GM18508 (cell line): ENCODE data around the gene DUOX2.
"Not testable (repeated sequence)": the region's sequence is repeated elsewhere in the genome, so short reads cannot be mapped to it uniquely, and the experiment has no call there.

Experiments used
- ATAC-seq: cut with Tn5 transposase; IDR thresholded peaks from one replicate; pipeline ENCODE4 v1.9.1; 2021; ENCODE audit warnings: moderate number of reproducible peaks; ENCODE audit not compliant: insufficient read depth, unreplicated experiment

DUOX2 gene

GRCh38 chr15:45104170-45104569, 9.8 kb downstream of the DUOX2 start:
- not testable (repeated sequence) for ATAC-seq

DNA sequence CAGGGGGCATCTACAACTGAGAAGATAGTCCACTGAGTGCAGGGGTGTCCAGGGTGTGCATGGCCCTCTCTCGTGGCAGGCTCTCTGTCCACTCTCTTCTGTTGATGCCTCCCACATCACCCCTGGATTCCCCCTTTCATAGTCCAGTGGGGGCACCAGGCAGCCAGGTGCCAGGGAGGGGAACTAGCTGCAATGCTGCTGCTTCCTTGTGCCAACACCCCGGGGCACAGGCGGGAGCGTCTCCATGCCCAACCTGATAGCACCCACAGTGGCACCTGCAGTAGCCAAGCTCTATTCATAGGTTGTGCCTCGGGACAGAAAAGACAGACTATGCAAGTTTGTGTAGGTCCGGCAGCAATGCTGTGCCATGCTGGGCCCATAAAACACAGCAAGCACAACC, 11.7 kb downstream of the DUOX2 start:
- ATAC-seq, result no peak

- no peak for ATAC-seq
Measured at GRCh38 chr15:45101749-45102148, 12.2 kb downstream of the DUOX2 start.

DNA sequence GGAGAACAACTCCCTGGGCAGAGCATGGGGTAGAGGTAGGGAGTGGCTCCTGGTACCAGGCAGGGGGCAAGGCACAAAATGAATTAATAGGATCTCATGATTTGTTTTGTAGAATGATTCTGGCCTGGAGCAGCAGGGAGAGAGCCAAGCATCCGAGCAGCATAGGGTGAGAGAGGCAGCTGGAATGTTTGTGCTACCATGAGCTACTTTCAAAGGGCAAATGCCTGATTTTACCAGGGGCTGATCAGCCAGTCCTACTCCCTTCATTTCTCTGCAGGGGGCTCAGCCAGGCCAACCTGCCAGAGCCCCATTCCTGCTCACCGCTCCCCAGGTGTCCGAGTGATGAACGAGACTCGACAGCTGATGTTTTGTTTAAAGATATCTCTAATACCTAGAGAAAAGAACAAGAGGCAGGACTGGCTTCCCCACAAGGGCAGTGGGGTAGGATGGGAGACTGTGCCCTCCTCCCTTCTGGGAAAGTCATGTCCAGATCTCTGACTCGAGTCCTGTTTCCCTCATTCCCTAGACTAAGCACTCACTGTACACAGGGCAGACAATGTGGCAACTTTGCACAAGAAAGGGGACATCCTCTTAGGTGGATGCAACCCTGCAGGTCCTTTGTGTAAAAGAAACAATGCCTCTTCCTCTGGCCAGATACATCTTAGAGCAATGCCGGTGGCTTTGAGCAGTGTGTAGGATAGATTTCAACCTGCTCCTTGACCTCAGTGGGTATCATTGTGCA, 12.9 kb downstream of the DUOX2 start:
- ATAC-seq, result no peak

DNA sequence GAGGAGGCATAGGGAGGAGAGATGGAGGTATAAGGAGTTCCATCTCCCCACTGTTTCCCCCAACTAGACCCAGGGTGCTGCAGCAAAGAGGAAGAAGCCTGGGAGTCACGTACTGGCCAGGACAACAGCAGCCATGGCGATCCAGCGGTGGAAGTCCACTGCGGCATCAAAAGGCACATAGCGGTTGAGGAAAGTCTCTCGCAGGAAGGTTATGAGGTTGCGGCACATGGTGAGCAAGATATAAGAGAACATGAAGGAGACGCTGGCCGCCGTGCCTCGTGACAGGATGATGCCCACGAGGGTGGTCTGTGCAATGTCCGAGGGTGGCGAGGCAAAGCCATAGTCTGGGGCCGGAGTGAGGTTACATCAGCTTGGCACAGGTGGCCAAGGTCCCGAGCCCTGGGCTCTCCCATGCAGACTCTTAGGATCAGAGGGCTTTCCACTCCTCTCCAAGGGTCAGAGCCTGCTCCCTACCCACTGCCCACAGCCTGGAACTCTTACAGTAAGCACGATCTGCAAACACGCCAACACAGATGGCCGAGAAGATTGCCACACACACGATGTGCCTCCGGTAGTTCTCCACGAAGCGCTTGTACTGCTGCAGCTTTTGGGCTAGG, 14.3 kb downstream of the DUOX2 start:
- ATAC-seq, result no peak

DNA sequence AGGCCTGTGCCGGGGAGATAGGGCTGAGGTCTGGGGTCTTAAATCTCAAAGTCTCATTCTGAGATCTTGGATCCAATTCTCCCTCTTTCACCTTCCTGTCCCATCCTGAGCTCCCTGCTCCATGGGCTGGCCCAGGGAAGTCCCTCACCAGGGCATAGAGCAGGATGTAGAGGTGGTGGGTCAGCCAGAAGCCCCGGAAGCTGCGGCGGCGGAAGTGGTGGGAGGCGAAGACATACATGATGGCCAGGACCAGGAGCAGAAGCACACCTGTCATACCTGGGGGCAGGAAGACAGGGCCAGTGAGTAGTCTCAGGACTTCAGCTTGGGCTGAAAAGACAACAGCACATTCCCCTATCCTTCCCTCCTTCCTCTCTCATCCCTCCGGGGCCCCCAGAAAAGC, 16.5 kb downstream of the DUOX2 start:
- no peak for ATAC-seq

DNA sequence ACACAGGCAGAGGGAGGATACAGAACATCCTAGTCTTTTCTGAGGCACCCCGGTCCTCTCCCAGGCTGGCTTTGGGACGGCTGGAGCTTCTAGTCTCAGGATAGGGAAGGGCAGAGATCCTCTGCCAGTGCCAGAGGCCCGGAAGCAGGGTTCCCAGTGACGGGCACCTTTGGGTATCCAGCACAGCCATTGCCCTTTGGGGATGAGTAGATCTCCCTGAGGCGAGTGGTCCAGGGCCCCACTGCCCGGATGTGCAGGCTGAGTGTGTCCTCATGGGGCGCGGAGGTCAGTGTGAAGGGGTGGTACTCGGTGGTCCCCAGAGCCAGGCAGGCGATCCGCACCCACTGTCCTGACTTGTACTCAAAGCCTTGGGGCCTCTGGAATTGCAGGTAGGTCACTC, 18.3 kb downstream of the DUOX2 start:
- no peak for ATAC-seq

DNA sequence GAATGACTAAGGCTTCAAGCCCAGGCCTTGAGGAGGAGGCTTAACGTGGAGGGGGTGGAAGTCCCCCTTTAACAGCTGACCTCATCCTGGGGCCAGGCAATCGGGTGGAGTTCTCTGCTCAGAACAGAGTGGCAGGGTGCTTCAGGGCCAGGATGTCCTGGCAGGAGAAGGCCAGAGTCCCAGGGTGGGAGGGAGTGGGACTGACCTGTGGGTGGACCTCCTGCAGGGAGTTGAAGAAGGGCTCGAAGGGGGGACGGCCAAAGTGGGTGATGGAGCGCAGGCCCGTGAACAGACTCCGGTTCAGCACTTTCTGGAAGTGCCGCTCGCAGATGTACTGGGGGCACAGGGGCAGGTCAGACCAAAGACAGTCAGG, 19.6 kb downstream of the DUOX2 start:
- no peak for ATAC-seq

DNA sequence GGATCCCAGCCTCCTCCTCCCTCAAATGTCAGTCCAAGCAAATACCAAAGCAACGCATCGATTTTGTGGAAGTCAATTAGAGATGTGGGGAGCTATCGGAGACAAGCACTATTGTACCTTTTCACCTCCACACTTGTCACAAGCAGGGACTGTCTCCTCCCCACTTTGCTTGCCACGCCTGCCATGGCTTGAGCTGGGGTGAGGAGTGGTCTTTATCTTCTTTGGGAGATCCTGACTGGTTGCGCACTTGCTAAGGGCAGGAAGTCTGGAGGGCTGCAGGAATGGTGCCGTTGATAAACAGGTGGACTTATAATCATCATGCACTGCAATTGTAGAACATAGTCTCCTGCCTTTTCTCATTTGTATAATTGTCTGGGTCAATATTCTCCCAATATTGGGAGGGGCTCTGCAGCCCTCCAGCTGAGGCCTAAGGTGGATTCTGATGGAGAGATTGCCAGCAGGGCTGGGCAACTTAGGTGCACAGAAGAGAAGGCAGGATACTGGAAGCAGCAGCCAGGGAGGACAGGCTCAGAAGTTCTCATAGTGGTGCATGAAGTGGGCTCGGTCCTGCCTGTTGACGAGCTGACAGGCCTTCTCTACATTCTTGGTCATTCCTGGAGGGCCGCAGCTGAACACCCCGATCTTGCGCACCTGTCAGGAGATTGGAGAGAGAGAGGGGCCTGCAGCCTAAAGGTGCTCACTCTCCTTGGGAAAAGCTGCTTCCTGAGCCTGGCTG, 20.2 kb downstream of the DUOX2 start:
- no peak for ATAC-seq

DNA sequence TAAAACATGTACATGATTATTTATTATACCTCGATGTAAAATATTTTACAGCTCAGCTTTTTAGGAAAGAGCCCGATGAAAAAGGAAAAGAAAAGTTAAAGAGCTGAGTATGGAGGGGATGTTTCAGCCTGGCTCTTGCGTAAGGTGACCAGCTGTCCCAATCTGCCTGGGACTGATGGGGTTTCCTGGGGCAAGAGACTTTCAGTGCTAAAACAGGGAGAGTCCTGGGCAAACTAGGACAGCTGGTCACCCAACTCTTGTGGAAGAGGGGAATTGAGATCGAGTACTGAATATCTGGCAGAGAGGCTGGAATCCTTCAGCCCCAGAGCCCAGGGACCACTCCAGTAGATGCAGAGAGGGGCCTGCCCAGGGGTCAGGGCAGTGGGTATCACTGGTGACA, 21.0 kb downstream of the DUOX2 start:
- no peak for ATAC-seq

GRCh38 chr15:45091576-45091975, 22.4 kb downstream of the DUOX2 start:
- ATAC-seq, result no peak

GRCh38 chr15:45091161-45091560, 22.8 kb downstream of the DUOX2 start:
- no peak for ATAC-seq

DNA sequence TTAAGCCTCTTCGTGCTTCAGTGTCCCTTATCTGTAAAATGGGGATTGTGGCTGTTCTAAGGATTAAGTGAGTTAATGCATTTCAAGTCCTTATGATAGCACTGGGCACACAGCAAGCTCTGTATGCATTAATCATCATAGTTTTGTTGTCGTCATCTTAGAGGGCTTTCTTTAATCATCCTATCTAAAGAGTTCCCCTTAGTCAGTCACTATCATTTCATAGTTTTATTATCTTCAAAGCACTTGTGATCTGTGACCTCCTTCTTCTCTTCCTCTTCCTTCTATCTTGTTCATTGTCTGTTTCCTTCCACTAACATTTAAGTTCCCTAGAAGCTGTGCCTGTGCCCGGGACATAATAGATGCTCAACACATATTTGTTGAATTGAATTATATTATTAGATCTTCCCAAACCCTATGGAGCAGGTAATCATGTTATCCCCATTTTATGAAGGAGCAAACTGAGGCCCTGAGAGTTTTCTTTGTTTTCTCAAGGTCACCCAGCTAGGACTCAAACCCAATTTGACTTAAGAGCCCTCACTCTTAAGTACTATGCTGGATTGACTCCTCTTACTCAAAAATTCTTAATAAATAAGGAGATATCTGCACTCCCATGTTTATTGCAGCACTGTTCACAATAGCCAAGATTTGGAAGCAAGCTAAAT, 24.1 kb downstream of the DUOX2 start:
- ATAC-seq, result no peak

DNA sequence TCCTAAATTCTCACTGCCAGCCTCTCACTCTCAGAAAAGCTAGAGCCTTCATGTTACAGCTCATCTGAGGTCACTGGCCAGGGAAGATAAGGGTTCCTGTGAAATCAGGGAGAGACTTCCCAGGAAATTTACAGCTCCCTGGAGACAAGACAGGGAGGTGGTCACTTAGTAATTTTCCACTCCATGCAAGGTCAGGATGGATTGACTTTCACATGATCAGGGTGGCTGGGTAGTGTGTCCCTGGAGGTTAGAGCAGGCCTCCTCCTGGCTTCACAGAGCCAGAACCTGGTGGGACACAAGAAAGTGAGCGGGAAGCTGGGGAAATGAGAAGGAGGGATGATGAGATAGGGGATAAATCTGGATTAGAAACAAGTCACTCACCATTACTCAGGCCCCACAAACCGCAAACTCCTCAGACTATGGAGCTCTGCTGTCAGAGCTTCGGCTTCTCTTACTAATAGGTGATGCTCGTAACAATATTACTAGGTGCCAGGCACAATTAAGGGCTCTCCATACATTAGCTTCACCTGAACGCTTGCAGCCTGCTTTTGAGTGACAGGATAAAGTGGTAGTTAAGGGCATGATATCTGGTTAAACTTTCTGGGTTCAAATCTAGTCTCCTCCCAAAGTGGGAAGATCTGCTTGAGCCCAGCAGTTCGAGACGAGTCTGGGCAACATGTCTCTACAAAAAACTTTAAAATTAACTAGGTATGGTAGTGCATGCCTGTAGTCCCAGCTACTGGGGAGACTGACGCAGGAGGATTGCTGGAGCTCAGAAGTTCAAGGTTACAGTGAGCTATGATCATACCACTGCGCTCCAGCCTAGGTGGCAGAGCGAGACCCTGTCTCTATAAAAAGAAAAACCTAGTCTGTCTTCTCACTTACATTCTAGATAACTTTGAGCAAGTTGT, 24.9 kb downstream of the DUOX2 start:
- ATAC-seq, result no peak

DNA sequence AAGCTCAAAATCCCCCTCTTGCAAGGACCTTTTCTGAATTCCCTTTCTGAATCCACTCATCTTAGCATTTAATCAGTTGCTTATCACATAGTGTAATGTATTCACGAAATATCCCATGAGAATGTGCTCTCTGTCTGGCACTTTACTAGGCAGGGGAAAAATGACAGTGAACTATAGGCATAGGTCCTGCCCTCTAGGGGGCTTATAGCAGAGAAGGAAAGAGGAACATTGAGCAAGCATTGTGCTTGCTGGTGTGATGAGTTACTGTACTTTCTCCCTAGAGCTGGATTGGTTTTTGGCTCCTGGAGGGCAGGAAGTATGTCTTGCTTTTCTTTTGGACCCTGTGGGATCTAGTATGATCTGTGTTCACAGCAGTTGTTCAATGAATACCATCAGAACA, 26.5 kb downstream of the DUOX2 start:
- no peak for ATAC-seq

- ATAC-seq, result no peak
Measured at GRCh38 chr15:45084163-45084562, 29.8 kb downstream of the DUOX2 start.

DNA sequence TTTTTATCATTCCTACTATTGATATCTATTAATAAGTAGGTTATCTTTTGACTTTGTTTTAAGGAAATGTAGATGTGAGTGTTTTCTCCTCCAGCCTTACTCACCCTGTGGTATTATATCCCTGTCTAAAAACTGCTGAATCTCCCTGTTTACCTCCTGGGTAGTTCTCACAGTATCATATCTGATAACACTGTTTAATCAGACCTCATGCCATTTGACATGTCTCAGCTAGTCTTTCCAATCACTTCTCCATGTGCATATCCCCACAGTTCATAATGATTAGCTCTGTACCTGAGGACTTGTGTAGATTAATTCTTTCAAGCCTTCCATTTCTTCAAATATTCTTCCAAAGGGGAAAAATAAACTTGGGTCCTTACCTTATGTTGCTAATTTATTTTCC, 30.7 kb downstream of the DUOX2 start:
- ATAC-seq, result no peak

DNA sequence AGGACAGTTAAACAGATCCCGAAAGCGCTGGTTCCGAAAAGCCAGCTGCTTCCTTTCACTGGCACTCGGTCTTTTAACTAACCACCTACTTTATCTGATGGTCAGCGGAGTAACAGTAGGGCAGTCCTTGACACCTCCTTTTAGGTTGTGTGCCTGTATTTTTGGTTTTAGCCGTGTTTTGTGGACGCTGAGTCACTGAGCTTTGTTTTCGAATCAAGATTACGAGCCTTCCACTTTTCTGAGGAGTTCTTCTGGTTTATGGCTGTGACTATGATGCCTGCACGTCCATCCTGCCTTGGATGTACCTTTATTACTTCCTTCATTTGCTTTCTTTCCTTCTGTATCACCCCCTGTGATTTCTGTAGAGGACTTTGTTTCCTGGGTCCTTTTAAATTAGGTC, 31.6 kb downstream of the DUOX2 start:
- ATAC-seq, result not testable (repeated sequence)

- ATAC-seq, result not testable (repeated sequence)
Measured at GRCh38 chr15:45080593-45080992, 33.4 kb downstream of the DUOX2 start.

- ATAC-seq, result not testable (repeated sequence)
Measured at GRCh38 chr15:45079628-45080246, 34.2 kb downstream of the DUOX2 start.
